ENCODE results near the gene ANKRD65. TPM values are rescaled to one million over a fixed set of nuclear protein-coding genes. Genes with fewer than 3 reads are reported as not detected.

Gene ANKRD65
- polyA plus RNA-seq, 1 donor (not counting 4 experiments of a cell fraction or from before 2014, with no cell fraction given), result 4.6 TPM

DNA sequence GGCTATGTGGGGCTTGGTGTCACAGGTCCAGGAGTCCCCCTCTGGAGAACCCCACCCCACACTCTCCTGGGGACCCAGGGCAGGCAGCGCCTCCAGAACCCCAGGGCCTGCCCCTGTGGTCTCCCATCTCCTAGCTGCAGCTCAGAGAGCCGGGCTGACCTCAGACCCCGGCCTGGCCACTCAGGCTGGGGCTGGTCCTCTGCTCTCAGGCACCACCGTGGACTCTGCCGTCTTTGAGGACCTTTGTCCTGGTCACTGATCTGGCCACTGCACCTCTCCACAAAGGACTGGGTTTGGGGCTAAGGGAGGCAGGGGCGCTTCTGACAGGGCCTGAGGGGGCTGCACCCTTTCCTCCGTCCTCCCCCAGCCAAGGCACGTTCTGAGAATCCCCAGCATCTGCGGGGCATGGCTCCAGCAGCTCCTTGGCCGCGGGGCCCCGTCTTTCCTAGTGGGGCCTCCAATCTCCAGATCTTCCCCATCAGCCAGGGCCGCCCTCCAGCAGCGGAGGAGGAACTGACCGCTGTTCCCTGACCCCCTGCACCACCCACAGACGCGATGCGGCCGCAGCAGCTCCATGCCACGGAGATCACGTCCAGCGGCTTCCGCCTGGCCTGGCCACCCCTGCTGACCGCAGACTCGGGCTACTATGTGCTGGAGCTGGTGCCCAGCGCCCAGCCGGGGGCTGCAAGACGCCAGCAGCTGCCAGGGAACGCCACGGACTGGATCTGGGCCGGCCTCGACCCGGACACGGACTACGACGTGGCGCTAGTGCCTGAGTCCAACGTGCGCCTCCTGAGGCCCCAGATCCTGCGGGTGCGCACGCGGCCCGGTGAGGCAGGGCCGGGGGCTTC, 17.7 kb upstream of the ANKRD65 start:
- no peaks in the 10 kb centered on the region for H3K27me3 ChIP-seq (ENCODE audit: control insufficient read depth, extremely low read depth, insufficient read depth, low read length)
- no peaks in the 10 kb centered on the region for H3K9me3 ChIP-seq (ENCODE audit: control insufficient read depth, low read depth, low read length)
- no peaks in the 10 kb centered on the region for H3K36me3 ChIP-seq (ENCODE audit: control insufficient read depth in 2 of 2, extremely low read depth in 1 of 2, insufficient read depth in 2 of 2, low read length in 2 of 2)
- H3K9me1 ChIP-seq (ENCODE audit: control insufficient read depth, extremely low read depth, insufficient read depth, low read length), result no peaks in the 10 kb centered on the region
- no peak overlapping the region for H3K9ac ChIP-seq (ENCODE audit: control insufficient read depth, extremely low read depth, insufficient read depth, low read length)
- no peak overlapping the region for H3K4me2 ChIP-seq (ENCODE audit: control insufficient read depth, extremely low read depth, insufficient read depth, low read depth, low read length)
- H3K4me1 ChIP-seq (ENCODE audit: control insufficient read depth, extremely low read depth, insufficient read depth, low read length), result peaks cover 19% of the 10 kb centered on the region
- no peak for DNase-seq (ENCODE audit: low read depth, low spot score)
- no peak for FAIRE-seq
- peaks cover 2% of the 10 kb centered on the region for H4K20me1 ChIP-seq (ENCODE audit: control insufficient read depth, extremely low read depth, insufficient read depth, low read length)
- no peak overlapping the region for H2AFZ ChIP-seq (ENCODE audit: control insufficient read depth, low read length)
- TF ChIP-seq, protein P1, sequence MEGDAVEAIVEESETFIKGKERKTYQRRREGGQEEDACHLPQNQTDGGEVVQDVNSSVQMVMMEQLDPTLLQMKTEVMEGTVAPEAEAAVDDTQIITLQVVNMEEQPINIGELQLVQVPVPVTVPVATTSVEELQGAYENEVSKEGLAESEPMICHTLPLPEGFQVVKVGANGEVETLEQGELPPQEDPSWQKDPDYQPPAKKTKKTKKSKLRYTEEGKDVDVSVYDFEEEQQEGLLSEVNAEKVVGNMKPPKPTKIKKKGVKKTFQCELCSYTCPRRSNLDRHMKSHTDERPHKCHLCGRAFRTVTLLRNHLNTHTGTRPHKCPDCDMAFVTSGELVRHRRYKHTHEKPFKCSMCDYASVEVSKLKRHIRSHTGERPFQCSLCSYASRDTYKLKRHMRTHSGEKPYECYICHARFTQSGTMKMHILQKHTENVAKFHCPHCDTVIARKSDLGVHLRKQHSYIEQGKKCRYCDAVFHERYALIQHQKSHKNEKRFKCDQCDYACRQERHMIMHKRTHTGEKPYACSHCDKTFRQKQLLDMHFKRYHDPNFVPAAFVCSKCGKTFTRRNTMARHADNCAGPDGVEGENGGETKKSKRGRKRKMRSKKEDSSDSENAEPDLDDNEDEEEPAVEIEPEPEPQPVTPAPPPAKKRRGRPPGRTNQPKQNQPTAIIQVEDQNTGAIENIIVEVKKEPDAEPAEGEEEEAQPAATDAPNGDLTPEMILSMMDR (optimal IDR thresholded peaks at IDR 0.05 in 1 of 3, IDR thresholded peaks at IDR 0.05 in 1 of 3, conservative IDR thresholded peaks at IDR 0.05 in 1 of 3; ENCODE audit: extremely low read depth in 1 of 3, insufficient read depth in 2 of 3, low read length in 3 of 3), result no peak
- TF ChIP-seq EZH2 (IDR thresholded peaks at IDR 0.05; ENCODE audit: low read length), result no peak
- H3K4me3 ChIP-seq (ENCODE audit: control insufficient read depth in 2 of 3, extremely low read depth in 1 of 3, insufficient read depth in 2 of 3, low read depth in 1 of 3, low read length in 3 of 3), result no peak overlapping the region
- H3K27ac ChIP-seq (ENCODE audit: control insufficient read depth, insufficient read depth, low read length), result no peak overlapping the region
- H3K79me2 ChIP-seq (ENCODE audit: control insufficient read depth, insufficient read depth, low read length), result no peaks in the 10 kb centered on the region
- dilution Hi-C loops (cut with MboI; ENCODE audit: extremely low pct_ligation_motif_present, low sequenced_read_pairs), result no loop called here

DNA sequence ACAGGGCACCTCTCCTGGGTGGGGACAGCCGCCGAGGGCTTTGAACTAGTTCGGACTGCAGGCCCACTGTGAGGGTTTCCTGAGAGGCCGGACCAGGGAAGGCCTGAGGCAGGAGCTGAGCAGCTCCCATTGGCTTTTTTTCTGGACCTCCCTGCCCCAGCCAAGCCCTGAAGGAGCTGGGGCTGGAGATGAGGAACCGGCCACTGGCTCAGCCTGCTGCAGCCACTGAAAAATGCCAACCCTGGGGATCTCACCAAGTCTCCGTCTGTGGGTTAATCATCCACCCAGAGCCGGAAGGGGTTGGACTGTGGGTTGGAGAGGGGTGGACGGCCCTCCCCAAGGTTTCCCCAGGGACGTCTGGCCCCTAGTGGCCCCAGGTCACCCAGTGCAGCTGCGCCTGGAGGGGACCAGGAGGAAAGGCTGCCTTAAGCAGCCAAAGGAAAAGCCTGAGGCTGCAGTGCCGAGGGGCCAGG, 16.9 kb upstream of the ANKRD65 start:
- no peak for FAIRE-seq
- no peak overlapping the region for H3K4me3 ChIP-seq (ENCODE audit: control insufficient read depth in 2 of 3, extremely low read depth in 1 of 3, insufficient read depth in 2 of 3, low read depth in 1 of 3, low read length in 3 of 3)
- dilution Hi-C loops (cut with MboI; ENCODE audit: extremely low pct_ligation_motif_present, low sequenced_read_pairs), result no loop called here

More for the DNA sequence above, 16.9 kb upstream of the ANKRD65 start:
- Histone ChIP-seq H3K79me2 (ENCODE audit: control insufficient read depth, insufficient read depth, low read length) (no peaks in the 10 kb centered on the region), H3K36me3 (ENCODE audit: control insufficient read depth in 2 of 2, extremely low read depth in 1 of 2, insufficient read depth in 2 of 2, low read length in 2 of 2) (no peaks in the 10 kb centered on the region), H3K9ac (ENCODE audit: control insufficient read depth, extremely low read depth, insufficient read depth, low read length) (no peak overlapping the region), H3K4me1 (ENCODE audit: control insufficient read depth, extremely low read depth, insufficient read depth, low read length) (peaks cover 27% of the 10 kb centered on the region), H3K27ac (ENCODE audit: control insufficient read depth, insufficient read depth, low read length) (no peak overlapping the region), H3K9me3 (ENCODE audit: control insufficient read depth, low read depth, low read length) (no peaks in the 10 kb centered on the region), H3K27me3 (ENCODE audit: control insufficient read depth, extremely low read depth, insufficient read depth, low read length) (no peaks in the 10 kb centered on the region), H3K4me2 (ENCODE audit: control insufficient read depth, extremely low read depth, insufficient read depth, low read depth, low read length) (no peak overlapping the region), H2AFZ (ENCODE audit: control insufficient read depth, low read length) (no peak overlapping the region), H4K20me1 (ENCODE audit: control insufficient read depth, extremely low read depth, insufficient read depth, low read length) (peaks cover 2% of the 10 kb centered on the region), H3K9me1 (ENCODE audit: control insufficient read depth, extremely low read depth, insufficient read depth, low read length) (no peaks in the 10 kb centered on the region)
- TF ChIP-seq, protein P1 (optimal IDR thresholded peaks at IDR 0.05 in 1 of 3, IDR thresholded peaks at IDR 0.05 in 1 of 3, conservative IDR thresholded peaks at IDR 0.05 in 1 of 3; ENCODE audit: extremely low read depth in 1 of 3, insufficient read depth in 2 of 3, low read length in 3 of 3), result no peak
- TF ChIP-seq EZH2 (IDR thresholded peaks at IDR 0.05; ENCODE audit: low read length), result no peak
- DNase-seq (ENCODE audit: low read depth, low spot score), result no peak
